Fibroblast of villous mesenchyme (primary cell): Measurements from ENCODE around the gene FRMPD1. TPM values are rescaled to one million over a fixed set of nuclear protein-coding genes. Genes with fewer than 3 reads are reported as not detected.

Source experiments
- DNase-seq: peaks from one replicate; pipeline ENCODE4 v3.0.0-alpha.2; 2010; ENCODE audit warnings: low read depth
- H3K4me3 ChIP-seq: 2 replicates; pipeline ENCODE4 v1.5.1; 2011; ENCODE audit warnings: low read depth, mild to moderate bottlenecking, low read length
- total RNA-seq: library from RNA; depleted of rRNA; stranded (reverse); fragments of >200 nt; gene quantifications from 2 replicates; pipeline ENCODE4 v1.2.3, GENCODE V29; 2012
- TF ChIP-seq, protein P1 (sequence below): IDR thresholded peaks from 2 replicates; pipeline ENCODE4 v1.5.1; 2012; ENCODE audit warnings: low read depth, mild to moderate bottlenecking, low read length; ENCODE audit not compliant: insufficient read depth

The FRMPD1 gene
- total RNA-seq, 1 donor = not detected

- TF ChIP-seq, protein P1, sequence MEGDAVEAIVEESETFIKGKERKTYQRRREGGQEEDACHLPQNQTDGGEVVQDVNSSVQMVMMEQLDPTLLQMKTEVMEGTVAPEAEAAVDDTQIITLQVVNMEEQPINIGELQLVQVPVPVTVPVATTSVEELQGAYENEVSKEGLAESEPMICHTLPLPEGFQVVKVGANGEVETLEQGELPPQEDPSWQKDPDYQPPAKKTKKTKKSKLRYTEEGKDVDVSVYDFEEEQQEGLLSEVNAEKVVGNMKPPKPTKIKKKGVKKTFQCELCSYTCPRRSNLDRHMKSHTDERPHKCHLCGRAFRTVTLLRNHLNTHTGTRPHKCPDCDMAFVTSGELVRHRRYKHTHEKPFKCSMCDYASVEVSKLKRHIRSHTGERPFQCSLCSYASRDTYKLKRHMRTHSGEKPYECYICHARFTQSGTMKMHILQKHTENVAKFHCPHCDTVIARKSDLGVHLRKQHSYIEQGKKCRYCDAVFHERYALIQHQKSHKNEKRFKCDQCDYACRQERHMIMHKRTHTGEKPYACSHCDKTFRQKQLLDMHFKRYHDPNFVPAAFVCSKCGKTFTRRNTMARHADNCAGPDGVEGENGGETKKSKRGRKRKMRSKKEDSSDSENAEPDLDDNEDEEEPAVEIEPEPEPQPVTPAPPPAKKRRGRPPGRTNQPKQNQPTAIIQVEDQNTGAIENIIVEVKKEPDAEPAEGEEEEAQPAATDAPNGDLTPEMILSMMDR = no peak
- H3K4me3 ChIP-seq = no peak overlapping the region
- DNase-seq = no peak
Measured at GRCh38 chr9:37626708-37627292, 24.0 kb upstream of the FRMPD1 start.

- TF ChIP-seq, protein P1 = no peak
- no peak for DNase-seq
- no peak overlapping the region for H3K4me3 ChIP-seq
Measured at GRCh38 chr9:37632479-37632878, 18.3 kb upstream of the FRMPD1 start.

GRCh38 chr9:37635808-37636207 is 14.9 kb upstream of the FRMPD1 start:
- no peak for DNase-seq
- TF ChIP-seq, protein P1 = no peak
- no peak overlapping the region for H3K4me3 ChIP-seq

- TF ChIP-seq, protein P1 = no peak
- H3K4me3 ChIP-seq = no peak overlapping the region
- no peak for DNase-seq
Measured at GRCh38 chr9:37636511-37637448, 14.0 kb upstream of the FRMPD1 start.

GRCh38 chr9:37639109-37639762 is 11.5 kb upstream of the FRMPD1 start:
- peak; percentile 20 for DNase-seq
- H3K4me3 ChIP-seq = no peak overlapping the region
- TF ChIP-seq, protein P1 = no peak

DNA sequence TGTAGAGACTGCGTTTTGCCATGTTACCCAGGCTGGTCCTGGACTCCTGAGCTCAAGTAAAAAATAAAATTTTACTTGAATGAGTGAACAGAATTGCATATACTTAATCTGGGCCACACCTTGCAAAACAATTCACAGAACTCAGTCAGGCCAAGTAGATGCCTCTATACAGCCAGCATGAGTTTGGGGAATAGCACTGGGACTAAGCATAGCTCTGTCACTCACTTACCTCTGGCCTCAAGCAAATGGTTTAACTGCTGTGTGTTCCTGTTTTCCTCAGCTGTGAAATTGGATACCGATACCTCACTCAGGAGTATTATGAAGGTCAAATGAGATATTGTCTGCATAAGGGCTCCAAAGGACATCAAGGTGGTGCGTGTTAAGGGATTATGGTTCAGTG is 10.9 kb upstream of the FRMPD1 start:
- H3K4me3 ChIP-seq = no peak overlapping the region
- DNase-seq = no peak
- TF ChIP-seq, protein P1 = no peak
